Stimulated activated CD8-positive, alpha-beta memory T cell treated with anti-CD3 and anti-CD28 coated beads, Interleukin-15, amount 100 ng/mL, for 4 hours (primary cell): Measurements from ENCODE around the gene CELF2.

Source experiments
- DNase-seq, 2 donors: peaks; one replicate each; pipeline ENCODE4 v3.0.0-alpha.2; 2020; ENCODE audit warnings: low read depth in 2 of 2

CELF2 gene

DNA sequence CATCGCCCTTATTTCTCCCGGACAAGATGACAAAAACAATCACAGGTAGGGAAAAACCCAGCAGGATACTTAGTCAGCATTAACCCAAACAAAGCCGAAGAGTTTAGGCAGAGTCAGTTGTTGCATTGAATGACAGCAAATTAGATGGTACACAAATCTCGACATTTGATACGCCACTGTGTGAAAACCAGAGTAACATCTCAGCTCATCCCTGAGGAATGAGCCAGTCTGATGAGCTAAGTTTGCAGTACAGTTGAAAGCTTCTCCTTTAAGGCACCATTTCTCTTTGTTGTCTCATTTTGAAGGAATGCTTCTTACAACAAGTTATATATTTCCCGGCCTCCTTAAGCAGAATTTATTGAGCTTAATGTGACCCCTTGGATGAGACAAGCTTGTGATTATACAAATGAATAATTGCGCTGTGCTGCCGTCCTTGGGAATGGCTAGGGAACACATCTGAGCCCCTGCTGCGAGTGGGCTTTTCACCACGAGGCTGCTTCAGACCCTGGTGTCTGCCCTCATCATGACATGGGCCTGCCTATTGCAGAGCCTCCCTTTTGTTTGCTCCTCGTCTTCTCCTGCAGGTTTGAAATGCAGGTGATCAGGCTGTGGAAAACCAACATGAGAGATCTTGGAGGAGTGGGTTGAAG, 137.3 kb downstream of the CELF2 start:
- no peak for DNase-seq

GRCh38 chr10:11156480-11156879, 138.8 kb downstream of the CELF2 start:
- no peak for DNase-seq

GRCh38 chr10:11157292-11158076, 139.8 kb downstream of the CELF2 start:
- DNase-seq = no peak

GRCh38 chr10:11158080-11158479, 140.4 kb downstream of the CELF2 start:
- DNase-seq = no peak

GRCh38 chr10:11159543-11160215, 142.0 kb downstream of the CELF2 start:
- no peak for DNase-seq

- DNase-seq = no peak
These were observed 143.4 kb downstream of the CELF2 start for GRCh38 chr10:11161096-11161495.

GRCh38 chr10:11161910-11162309, 144.2 kb downstream of the CELF2 start:
- DNase-seq = no peak

DNA sequence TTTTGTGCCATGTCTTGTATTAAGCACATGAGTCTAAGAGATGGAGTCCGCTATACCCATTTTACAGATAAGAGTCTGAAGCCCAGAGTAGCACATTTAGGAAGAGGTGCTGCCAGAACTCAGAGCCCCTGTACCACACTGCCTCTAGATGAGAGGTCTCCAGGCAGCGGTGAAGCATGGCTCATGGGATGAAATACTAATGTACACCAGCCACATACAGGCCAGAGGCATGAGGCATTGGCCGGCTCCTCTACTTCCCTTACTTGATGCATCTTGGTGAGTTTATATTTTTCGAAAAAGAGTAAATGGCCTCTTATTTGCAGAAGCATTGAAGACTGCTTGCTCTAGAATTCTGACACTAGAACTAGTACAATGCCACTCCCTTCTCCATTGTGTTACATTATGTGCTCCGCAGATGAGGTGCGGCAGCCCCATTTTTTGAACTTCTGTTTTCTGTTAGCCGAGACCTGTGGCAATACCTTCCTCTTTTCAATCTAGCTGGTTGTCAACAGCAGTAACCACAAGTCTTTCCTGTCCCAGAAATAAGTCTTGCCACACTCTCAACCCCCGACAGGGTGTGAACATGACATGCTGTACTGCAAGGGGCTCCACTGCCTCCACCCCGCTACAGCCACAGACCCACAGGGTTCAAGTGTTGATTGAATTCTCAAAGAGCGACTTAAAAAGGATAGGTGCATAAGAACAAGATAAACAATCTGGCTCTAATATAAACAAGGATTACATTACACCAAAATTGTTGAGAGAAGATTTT, 145.3 kb downstream of the CELF2 start:
- DNase-seq = peak; percentile 55 to 60

GRCh38 chr10:11163780-11164550, 146.3 kb downstream of the CELF2 start:
- DNase-seq = no peak

DNA sequence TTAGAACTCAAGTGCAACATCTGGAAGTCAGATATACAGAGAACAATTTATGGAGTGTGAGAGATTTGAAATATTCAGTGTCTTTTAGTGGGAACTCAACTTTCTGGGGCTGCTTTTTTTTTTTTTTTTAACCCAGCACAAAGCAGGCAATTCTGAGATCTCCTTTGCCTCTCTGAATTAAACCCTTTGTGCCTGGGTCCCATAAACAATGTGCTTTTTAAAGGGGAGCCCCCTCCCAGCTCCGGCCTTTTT, 146.8 kb downstream of the CELF2 start:
- no peak for DNase-seq

DNA sequence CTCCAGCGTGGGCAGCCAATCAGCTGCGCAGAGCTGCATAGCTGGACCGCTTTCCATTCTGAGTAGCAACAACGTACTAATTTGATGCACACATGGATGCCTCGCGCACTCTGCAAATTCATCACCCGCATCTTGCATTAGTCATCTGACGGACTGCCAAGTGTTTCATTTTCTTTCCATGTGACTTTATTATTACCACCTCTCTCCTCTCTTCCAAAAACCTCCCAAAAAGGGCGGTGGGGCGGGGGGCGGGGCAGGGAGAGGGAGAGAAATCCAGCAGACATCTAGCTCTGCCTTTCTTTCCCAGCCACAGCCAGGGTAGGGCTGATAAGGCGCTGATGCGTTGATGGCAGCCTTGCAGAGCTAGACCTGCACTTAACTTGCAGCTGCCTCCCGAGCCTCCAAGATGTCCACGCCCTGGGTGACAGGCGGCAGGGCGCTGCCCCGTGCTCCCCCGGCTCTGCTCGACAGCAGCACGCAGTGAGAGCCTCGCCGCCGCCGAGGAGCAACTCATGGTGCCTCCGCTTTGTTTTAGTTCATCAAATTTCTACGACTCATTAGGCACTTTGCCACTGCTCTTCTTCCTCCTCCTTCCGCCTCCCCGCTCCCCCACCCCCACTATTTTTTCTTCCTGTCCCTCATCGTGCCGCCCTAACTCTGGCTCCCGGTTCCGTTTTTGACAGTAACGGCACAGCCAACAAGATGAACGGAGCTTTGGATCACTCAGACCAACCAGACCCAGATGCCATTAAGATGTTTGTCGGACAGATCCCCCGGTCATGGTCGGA, 147.3 kb downstream of the CELF2 start:
- peak in 1 of 2 donors; percentile 56 for DNase-seq

GRCh38 chr10:11165591-11166543, 148.2 kb downstream of the CELF2 start:
- no peak for DNase-seq

DNA sequence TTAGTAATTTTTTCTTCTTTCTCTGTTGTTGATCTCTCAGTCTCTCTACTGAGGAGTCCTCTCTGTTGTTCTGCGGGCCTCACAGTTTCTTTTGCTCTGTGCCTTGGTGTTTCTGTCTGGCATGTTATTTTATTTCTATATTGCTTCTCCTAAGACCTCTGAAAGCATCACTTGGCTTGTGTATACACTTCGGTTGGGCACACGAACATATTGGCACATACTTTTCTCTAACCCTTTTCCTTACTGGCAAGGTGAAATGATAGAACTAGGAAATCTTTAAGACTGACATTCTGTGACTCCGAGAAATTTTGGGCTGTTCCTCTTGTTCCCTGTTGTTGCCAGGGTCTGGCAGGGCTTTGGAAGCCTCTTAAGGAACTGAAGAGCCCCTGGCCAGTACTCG, 148.9 kb downstream of the CELF2 start:
- DNase-seq = no peak

DNA sequence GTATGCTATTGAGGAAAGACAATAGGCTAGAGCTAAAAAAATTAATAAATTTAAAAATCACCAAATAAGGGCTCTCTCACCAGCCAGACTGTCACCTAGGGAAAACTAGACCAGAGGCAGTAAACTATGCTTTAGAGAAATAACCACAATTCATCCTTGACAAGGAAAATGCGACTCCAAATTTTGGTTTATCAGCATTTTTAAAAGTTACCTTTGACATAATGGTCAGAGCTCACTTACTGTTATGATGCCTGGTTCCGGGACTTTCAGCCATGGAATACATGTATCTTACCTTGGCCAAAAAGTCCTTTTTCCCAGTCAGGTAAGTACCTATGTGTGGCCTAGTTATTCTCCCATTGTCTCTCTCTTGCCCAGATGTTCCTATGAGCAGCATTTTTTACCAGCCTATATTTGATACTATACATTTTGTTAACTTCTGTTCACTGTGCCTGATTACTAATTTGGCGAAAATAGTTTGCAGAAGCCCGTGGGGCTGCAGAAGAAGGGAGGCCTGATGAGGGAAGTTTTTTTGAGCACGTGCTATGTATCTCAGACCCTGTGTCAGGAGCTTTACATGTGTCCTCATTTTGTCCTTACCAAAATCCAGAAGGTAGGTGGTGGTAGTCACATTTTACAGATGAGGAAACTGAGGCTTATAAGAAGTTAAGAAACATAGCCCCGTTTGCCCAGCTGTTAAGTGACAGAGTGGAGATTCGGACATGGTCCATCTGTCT, 149.7 kb downstream of the CELF2 start:
- DNase-seq = no peak

GRCh38 chr10:11168423-11169090, 150.9 kb downstream of the CELF2 start:
- no peak for DNase-seq

GRCh38 chr10:11169976-11170375, 152.3 kb downstream of the CELF2 start:
- no peak for DNase-seq

DNA sequence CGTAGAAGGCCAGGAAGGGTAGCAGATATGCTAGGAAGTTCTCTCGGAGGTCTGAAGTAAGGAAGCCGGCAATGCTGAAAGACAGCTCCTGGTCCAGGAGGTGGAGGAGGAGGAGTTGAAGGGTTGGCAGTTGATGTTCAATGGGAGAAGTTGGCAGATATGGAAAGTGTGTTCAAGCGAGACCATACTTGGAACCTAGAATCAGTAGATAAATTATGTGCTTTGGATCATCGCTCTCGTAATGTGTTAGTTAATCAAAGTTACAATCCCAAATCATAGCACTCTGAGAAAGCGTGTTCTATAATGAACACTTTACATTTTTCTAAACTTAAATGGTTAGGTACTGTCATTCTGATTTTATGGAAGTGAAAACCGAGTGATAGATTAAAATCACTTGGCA, 152.9 kb downstream of the CELF2 start:
- DNase-seq = no peak
